ENCODE data around the gene SPATS2.
A peak's percentile ranks its signal among the peaks of the same experiment; 100 is the strongest.

SPATS2 gene

DNA sequence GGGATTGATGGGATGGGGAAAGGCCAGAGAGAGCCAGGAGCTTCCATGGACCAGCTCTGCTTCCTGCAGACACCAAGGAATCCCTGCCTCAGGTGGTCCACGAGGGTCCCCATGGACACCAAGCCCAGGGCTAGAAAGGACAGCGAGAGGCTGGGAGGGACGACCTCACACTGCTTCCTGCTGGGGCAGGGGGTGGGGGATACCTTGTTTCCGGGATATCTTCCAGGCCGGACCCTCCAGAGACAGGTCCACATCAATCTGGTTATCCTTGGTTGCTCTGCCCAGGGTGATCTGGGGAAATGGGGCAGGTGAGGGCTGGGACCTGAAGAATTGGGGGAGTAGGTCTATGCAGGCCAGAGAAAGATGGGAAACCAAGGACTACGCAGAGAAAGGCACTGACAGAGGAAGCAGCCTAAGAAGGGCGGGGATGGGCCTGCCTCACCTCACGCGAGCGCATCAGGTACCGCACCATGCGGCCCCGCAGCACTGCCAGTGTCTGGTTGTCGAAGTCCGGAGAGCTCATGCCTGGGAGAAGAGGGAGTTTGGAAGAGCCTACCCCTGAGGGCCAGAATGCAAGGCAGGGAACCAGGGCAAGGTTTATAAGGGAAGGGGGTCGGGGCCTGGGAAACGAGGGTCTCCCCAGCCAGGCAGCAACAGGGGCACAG is 191.9 kb downstream of the SPATS2 start:
- DNase-seq = no peak

DNA sequence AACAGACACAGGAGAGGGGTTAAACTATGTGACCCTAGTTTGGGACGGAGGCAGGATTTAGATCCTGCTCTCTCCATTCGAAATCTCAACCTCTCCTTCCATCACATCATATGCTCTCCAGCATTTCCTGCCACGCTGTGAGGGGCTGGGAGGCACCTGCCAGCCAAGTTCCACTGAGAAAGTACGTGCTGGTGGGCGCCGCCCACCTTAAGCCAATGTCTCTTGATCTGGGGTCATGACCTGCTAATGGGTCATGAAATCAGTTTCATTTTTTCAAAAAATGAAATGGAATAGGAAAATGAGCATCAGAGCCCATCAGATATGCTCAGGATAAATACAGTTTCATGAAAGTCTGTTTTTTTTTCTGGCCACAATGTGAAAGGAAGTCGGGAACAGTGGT is 193.4 kb downstream of the SPATS2 start:
- DNase-seq = no peak

DNA sequence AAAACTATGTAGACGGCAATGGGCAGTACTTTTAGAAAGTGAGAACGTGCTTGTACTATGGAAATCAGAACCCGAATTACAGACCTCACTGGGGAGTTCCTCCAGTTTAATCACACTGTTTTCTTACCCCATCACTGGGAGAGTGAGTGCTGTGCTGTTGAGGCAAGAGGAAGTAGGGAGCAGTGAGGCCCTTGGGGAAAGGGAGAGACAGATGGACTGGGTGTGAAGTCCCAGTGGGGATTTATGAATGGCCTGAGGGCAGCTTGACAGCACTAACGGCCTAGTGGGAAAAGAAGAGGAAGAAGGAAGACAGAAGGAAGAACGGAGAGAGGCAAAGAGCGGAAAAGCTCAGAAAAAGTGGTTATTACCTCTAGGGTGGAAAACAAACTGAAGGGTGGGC is 195.0 kb downstream of the SPATS2 start:
- no peak for DNase-seq

DNA sequence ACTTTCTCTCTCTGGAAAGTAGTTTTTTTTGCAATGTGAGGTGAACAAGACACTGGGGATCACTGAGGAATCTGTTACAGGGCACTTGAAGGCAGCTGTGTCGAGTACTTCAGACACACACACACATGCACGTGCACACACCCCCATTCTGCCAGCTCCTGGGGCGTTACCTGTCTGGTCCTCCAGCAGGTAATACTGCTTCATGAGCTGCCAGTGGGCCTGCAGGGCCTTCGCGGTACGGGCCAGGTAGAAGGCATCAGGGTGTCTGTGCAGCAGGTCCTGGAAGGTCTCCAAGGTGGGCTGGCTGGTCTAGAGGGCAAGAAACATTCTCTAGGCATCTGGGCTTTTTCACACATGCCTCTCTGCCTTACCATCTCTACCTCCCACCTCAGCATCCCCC is 195.6 kb downstream of the SPATS2 start:
- DNase-seq = no peak

DNA sequence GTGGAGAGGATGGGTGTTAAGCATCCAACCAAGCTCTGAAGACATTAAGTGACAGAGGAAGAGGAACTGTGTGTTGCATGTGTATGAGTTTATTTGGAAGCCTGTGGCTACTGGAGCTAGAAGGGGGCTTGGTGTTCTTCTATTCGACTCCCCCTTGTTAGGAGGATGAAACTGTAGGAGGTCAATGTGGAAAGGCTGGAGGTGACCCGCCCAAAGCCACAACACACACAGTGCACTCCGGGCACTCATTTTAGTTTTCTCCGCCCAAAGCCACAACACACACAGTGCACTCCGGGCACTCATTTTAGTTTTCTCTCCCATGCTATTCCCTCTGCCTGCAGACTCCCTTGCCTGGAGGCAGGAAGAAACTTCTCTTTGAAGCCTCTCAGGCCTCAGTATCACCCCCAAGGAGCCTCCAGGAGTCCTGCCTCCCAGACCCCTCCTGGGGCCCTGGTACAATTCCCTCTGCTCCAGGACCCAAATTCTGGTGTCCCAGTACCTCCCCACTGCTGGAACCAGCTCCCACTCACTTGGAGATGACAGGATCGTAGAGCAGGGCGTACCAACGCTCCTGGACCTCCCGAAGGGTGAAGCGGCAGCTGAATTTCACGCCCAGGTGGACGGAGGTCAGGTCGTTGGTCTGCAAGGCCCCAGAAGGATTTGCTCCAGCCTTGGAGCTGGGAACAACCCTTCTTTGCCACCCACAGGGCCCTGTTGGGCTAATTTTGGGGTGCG is 196.9 kb downstream of the SPATS2 start:
- DNase-seq = no peak

DNA sequence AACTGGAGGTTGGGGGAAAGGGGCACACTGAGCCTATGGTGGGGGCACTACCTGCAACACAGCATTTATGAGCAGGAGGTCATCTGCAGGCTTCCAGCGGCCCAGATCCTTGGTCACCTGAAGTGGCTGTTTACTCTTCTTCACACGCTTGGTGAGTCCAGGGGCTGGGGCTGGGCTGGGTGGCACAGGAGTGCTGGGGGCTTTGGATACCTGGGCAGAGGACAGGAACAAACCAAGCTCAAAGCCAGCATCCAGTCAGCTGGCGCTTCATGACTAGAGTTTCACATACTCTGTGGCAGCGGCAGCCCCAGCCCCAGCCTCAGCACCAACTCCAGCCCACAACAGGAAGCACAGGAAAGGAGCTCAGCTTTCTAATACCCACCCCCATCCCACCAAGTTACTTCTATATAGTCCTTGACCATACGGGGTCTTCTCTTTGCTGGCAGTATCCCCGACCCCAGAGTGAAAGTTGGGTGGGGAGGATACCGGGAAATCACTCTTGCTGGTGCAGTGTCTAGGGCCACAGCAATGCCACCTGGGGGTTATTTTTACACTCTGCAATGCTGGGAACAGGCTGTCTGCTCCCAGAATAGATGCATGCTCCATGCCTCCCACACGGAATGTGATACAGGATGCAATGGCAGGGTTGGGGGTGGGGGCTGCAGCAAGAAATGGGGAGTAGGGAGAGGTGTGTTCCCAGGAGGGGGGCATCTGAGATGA is 197.6 kb downstream of the SPATS2 start:
- DNase-seq = no peak

DNA sequence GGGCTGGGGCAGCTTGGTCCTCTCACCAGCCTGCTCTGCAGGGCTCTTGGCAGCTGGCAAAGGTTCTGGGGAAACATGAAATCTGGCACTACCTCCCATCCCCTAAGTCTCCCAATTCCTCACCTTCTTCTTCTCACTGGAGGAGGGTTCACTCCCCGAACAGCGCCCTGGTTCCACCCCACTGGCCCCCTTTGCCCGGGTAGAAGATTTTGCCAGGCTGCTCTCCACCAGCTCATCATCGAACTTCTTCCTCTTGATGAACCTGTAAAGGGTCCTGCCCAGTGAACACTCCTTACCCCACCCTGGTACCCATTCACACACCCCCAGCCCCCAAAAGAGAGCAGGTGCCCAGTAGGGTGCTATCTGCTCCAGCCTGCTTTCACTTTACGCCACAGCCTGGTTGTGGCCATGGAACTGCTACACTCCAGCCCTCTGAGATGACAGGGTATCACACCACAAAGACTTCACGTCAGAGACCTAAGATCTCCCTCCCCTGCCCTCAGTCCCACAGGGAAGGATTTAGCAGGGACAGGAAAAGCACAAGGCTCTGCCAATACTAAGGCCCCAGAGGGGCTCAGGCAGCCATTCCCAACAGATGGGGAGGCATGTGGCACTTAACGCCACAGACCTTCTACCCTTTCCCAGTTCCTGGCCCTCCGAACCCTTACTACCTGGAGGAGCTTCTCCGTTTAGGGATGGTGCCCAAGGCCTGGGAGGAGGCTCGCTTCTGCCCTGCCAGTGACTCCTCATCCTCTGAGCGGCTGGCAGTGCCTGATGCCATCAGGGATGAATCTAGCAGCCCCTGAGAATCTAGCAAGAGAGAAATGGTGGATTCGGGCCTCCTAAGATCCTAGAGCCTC is 198.4 kb downstream of the SPATS2 start:
- no peak for DNase-seq

DNA sequence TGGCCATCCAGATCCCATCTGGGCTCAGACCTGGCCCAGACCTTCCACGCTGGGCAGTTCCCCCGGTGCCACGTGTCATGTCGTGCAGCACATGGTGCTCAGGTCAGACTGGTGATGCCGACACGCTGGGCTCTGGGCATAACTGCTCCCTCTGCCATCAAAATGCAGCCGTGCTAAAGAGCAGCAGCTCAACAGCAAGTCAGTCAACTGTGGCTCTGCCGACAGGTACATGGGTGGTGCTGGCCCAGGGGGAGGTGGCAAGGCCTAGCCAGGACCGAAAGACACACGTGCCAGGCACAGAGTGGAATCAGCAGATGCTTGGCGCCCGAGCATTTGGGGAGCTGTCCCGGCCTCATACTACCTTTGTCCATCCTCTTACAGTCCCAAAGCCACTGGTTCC is 199.1 kb downstream of the SPATS2 start:
- no peak for DNase-seq

DNA sequence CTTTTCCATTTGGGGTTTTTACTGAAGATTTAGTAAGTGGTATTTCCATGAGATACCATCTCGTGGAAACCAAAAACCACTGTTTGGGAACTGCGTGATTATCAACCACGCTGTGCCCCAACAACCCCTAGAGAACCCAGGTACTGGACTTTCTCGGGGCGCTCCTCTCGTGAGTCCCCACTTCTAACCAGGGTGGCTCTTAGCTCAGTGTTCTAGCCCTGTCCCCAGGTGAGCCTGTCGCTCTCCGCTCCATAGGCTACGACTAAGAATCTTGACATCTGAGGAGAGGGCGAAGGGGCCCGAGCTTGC is 200.0 kb downstream of the SPATS2 start:
- no peak for DNase-seq

DNA sequence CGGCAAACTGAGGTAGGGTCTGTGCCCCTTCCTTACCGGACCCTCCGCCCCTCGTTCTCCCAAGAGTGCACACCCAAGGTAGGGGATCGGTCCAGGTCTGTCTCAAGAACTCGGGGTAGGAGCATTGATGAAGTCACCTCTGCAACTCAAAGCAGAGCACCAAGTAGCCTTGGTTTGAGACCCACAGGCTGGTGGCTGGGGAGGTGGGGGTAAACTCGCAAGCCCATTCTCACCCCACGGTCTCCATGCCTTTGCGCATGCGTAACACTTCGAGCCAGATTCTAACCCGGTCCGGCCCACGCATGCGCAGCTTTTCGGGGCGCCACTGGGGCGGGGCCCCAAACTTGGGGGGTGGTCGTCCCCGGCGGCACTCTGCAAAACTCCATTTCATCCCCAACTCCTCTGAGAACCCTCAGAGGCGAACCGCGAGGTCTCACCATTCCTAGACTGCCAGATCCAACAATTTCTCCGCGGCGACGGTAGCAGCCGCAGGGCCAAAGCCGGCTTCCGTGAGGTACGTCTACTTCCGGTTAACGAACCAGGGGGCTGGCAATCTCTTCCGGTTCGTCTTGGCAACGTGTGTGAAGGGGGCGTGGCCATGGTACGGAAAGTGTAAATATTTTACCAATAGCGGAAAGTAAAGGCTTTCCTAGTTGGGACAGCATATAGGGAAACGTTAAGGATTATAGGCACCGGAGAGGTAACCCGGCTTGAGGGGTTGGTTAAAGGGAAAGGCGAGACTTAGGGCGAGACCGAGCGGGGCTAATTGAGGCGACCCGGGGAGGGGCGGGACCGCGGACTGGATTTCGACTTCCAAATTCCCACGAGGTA is 200.6 kb downstream of the SPATS2 start, which contains the start of gene MCRS1:
TSS of gene MCRS1 (minus strand) at position 532 of the 831 bp plus-strand sequence. CDS start 1,411 bp downstream, outside the sequence.
- DNase-seq = peak; percentile 92

DNA sequence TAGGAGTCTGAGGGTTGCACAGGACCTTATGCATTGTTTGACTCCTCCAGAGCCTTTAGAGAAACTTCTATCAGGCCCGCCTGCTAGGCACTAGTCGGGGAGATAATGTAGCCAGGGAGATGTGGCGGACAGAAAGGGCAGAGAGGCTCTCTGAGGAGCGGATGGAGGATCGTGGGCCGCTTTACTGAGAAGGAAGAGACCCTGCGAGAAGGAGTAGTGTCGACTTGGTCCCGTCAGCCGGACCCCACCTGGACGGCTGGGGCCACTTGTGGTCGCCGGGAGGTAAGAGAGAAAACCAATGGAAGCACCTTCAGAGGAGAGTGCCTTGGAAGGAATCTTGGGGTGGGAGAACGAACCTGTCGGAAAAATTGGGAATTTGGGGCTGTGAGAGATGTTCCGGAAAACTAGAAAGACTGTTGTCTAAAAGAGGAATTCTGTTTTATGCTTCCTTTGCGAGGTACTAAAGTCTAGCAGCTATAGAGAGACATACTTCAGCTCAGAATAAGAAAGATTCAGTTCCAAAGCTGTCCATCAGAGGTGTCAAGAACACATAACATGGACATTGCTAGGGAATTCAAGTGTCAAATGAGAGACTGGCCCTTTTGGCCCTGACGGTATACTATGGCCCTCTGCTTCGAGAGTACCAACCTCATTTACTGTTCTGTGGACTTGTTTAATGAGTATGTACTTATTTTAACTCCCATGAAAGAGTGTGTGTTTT is 201.3 kb downstream of the SPATS2 start:
- DNase-seq = no peak
